Right renal pelvis (tissue), 4 donors: ENCODE data around the gene ARL2. TPM values are rescaled to one million over a fixed set of nuclear protein-coding genes. Genes with fewer than 3 reads are reported as not detected.

Experiments
- DNase-seq, 4 donors: peaks; one replicate each; pipeline ENCODE4 v3.0.0-alpha.2; 2013; ENCODE audit warnings: low read depth in 4 of 4, low spot score in 3 of 4, missing footprints in 1 of 4
- polyA plus RNA-seq, 4 donors: library from polyadenylated mRNA; unstranded; fragments of 120-200 nt; gene quantifications; one replicate each; pipeline ENCODE4 v1.2.1, GENCODE V29; 2013; ENCODE audit not compliant: insufficient read length in 4 of 4

ARL2 gene
- polyA plus RNA-seq, 4 donors = 52.3 to 70.2 (median 59.7) TPM

DNA sequence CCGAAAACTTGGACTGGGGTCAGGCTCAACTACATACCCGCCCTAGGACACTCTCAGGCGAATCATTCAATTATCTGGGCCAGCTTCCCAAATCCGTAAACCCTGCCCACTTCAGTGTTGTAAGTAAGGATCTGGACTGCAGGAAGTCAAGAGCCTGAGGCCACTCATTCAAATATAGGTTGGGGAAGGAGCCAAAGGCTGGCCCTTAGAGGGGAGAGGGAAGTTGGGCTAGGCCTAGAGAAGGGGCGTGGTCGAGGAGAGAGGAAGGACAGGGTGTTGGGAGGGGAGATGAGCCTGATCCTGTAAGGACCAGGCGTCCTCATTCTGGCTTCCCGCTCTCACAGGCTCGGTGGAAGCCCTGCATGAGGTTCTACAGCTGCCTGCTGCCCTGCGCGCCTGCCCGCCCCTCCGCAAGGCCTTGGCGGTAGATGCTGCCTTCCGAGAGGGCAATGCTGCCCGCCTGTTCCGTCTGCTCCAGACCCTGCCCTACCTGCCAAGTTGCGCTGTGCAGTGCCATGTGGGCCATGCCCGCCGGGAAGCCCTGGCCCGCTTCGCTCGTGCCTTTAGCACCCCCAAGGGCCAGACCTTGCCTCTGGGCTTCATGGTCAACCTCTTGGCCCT, 30.0 kb downstream of the ARL2 start:
- no peak for DNase-seq

DNA sequence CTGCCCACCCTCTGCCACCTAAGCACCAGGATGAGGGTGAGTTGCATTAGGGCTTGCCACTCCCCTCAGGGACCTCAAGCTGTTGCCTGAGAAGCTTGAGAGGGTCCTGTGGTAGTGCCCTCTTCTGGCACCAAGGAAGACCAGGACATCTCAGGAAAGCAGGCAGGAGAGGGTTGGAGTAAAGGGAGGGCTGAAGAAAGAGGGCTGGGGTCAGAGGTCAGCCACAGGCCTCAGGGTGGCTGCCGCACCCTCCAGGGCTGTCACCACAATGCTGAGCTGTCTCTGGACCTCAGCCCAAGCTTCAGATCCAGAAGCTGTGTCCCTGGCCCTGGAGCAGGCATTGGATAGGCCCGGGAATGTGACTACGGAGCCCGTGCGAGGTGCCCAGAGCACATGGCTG, 31.1 kb downstream of the ARL2 start:
- no peak for DNase-seq

DNA sequence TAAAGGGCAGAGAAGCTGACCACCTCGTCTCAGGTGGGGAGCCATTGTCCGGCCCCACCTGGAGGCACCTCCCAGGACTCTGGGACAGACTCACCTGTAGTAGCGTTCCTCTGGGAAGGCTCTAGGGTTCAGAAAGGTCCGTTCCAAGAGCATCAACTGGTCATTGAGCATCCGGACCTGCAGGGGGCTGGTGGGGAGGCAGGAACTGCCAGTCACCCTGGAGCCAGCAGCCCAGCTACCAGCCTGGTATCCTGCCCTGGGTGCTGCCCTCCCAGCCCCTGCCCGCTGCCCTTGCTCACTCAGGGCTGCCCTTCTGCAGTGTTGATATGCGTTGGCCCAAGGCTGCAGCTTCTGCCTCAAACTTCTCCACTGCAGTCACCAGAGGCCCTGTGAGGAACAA, 31.8 kb downstream of the ARL2 start:
- no peak for DNase-seq

DNA sequence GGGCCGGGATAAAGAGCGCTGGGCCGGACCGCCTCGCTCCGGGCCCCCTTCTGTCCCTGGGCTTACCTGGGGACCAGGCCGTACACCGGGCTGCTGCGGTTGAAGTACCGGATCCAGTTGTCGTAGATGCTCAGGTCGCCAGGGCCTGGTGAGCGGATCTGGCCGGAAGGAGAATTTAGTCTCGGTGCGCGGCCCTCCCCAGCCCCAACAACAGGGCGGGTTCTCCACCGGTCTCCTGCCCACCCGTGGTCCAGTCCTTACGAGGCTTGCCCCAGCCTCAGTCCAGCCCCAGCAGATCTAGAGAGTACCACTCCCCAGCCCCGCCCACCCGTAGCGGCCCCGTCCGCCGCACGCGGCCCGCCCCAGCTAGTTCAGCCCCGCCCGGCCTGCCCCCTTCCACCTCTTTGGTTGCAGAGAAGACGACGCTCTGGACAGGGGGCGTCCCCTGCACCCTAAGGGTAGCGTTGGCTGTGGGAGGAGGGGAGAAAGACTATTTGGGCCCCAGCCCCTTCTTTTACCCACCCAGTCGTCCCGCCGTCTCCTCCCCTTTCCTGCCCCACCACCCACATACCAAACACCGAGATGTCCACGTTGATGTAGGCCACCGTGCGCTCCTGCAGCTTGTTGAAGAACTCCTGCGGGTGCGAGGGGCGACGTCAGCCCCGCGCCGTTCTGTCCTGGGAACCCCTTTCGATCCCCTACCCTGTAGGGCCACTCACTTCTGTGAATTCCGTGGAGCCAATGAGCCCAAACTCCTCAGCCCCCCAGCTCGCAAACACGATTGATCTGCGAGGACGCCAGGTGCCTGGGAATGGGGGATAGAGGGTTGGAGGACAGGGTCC, 33.8 kb downstream of the ARL2 start:
- DNase-seq = no peak

- DNase-seq = no peak
These were observed 37.5 kb downstream of the ARL2 start for GRCh38 chr11:65051398-65051858.

GRCh38 chr11:65053827-65054508, 40.0 kb downstream of the ARL2 start:
- no peak for DNase-seq

GRCh38 chr11:65055538-65055937, 41.6 kb downstream of the ARL2 start:
- no peak for DNase-seq

- no peak for DNase-seq
These were observed 43.0 kb downstream of the ARL2 start for GRCh38 chr11:65056999-65057398.

DNA sequence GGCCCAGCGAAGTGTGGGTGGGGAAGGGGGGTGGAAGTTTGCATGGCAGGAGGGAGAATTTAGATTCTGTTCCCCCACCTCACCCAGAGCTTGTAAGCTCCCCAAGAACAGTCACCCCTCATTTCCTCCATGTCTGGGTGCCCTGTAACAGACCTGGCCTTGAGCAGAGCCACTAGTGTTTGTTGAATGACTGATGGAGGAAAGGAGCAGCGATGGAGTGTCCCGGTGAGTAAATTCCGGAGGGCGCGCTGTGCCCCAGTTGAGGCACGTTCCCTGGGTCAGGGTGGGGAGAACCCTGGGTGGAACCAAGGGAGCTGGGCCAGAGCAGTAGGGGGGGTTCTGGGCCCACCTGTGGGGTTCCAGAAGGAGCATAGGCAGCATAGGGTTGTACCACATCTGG, 43.6 kb downstream of the ARL2 start:
- DNase-seq = no peak

DNA sequence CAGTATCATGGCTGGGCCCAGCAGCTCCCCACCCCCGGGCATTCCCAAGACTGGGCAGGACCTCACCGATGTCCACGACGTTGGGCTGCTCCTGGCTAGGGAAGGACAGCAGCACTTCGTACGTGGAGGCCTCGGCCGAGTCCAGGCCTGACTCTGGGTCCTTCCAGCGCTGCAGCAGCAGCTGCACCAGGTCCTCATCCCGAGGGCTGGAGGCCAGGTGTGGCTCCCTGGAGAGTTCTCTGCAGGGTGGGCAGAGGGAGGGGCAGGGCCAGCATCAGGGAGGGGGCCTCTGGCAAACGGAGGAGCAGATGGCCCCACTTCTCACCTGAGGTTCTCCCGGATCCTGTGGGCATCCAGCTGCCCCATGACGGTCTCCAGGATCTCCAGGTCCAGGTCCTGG, 44.1 kb downstream of the ARL2 start:
- no peak for DNase-seq

DNA sequence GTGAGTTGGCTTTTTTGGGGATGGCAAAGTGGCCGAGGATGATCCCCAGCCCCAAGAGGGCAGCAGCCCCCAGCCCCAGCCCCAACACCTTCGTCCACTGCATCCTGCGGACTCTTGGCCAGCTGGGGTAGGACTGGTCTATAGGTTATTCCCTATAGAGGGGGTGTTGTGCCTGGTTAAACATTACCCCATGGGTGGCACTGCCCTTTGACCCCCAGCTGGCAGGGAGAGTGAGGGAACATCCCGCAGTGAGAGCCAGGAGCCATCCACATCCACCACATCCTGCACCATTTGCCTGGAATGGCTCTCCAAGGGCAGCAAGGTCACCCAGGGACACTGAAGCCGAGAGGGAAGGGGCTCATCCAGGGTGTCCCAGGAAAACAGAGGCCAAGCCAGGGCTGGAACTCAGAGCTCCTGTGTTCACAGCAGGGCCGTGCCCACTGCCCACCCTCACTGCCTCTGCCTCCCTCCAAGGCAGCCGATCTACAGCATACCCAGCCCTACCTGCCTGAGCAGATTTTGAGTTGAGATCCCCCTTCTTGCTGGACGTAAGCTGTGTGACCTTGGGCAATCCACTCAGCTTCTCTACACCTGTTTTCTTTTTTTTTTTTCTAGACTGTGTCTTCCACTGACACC, 44.6 kb downstream of the ARL2 start, which contains the start of gene NAALADL1:
Gene NAALADL1 (minus strand): TSS at position 135 of the 636 bp plus-strand sequence. CDS start 32 bp downstream, at position 103.
- DNase-seq = no peak

- DNase-seq = no peak
These were observed 45.6 kb downstream of the ARL2 start for GRCh38 chr11:65059523-65059922.

GRCh38 chr11:65059959-65060824, 46.2 kb downstream of the ARL2 start:
- DNase-seq = no peak

GRCh38 chr11:65060913-65061408, 47.0 kb downstream of the ARL2 start:
- DNase-seq = no peak

DNA sequence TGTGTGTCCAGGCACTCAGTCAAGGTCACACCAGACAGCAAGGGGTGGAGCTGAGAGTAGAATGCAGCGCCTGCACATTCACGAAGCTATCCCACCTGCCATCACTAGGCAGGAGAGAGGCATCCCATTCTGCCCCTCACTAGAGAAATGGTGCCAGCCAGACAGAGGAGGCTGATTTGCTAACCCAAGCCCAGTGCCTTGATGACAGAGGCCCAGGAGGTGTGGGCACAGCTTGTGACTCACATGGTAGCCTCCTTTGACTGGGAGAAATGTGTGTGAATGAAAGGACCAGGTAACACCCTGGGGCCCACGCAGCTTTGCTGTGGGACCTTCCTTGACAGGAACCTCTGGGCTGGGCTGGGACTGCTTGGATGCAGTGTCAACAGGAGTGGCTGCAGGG, 49.6 kb downstream of the ARL2 start:
- no peak for DNase-seq

DNA sequence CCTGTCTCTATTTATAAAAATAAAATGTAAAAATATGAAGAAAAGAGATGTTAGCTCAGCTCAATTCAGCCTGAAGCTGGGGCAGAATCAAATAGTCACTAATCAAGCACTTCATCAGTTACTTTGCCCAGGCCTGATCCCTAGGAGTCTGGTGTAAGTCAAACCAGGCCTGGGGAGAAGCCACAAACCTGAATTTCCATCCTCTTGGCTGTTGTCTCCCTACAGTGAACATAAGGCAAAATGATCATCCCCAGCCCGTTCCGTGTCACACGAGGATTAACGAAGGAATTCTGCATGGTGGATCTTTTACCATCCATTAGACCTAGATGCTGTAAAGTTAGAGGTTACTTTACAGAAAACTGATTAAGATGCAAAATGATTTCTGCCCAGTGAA, 50.9 kb downstream of the ARL2 start:
- DNase-seq = no peak

- DNase-seq = no peak
These were observed 51.9 kb downstream of the ARL2 start for GRCh38 chr11:65065851-65066250.

GRCh38 chr11:65066315-65066714, 52.4 kb downstream of the ARL2 start:
- DNase-seq = no peak

DNA sequence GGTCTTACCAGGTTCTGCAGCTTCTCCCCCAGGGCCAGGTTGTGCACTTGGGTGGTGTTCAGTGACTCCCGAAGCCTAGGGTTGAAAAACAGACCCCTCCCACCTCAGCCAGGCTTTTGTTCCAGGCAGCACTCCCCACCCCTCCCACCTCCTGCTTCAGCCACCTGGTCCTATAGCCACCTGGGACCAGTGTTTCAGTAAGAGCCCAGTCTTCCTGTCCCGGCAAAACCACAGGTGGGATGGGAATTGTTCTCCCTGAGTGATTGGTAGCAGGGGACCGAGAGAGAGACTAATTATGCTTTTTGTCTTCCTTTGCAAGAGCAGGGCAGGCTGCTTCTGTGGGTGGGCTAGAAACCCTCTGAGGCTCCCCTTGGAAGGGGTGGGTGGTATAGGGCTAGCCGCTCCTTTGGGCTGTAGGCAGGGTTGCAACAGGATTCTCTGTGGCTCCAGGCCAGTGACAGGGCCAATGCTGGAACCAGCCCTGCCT, 52.9 kb downstream of the ARL2 start:
- no peak for DNase-seq

DNA sequence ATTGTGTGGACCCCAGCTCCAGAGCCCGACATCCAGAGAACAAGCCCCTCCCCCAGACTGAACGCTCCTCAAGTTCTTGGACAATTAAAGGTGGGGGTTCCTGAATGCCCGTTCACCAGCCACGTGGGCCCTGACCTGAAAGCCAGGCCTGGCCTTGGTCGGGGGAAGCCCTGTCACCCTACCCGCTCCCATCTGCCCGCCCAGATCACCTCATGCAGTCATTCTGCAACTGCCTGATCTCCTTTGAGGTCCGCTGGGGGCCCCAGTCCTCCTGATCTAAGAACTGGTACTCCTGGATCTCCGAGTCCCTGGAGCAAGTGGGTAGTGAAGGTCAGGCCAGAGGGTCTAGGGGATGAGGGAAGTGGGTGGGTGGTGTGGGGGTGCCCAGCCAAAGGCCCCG, 53.5 kb downstream of the ARL2 start:
- no peak for DNase-seq
